Measurements from ENCODE around the gene DCDC2B.

DNA sequence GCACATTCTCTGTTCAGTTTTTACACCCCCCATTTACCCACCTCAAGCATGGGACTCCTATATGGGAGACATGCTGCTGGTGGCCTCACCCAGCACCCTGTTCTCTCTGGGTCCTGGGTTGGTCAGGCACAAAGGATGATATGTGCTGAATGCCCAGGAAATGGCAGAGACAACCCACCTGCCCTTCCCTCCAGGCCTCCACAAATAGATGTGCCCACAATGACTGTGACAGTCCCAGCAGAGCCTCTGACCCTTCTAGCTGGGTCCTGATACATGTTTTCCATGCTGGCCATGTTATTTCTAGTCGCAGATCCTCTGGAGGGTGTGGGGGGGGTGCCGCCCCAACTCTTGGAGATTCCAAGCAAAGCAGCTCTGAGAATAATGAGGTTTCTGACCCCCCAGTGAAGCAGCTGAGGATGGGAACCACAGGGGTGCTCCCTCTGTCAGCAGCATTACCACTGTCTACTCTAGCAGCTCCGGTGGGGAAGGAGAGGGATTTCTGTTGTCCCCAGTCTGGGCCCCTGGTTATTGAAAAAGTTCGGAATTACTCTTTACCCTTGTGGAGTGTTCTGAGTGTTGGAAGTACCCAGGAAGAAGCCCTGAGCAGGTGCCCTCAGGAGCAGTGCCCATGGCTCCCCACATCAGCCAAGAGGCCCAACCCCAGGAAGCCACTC lies 9.7 kb upstream of the DCDC2B start:
- TF ChIP-seq, protein P1, sequence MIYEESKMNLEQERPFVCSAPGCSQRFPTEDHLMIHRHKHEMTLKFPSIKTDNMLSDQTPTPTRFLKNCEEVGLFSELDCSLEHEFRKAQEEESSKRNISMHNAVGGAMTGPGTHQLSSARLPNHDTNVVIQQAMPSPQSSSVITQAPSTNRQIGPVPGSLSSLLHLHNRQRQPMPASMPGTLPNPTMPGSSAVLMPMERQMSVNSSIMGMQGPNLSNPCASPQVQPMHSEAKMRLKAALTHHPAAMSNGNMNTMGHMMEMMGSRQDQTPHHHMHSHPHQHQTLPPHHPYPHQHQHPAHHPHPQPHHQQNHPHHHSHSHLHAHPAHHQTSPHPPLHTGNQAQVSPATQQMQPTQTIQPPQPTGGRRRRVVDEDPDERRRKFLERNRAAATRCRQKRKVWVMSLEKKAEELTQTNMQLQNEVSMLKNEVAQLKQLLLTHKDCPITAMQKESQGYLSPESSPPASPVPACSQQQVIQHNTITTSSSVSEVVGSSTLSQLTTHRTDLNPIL (CRISPR knock-in tag; IDR thresholded peaks at IDR 0.05; ENCODE audit: low read depth) = no peak
- no peak for TF ChIP-seq BACH2 (CRISPR knock-in tag; IDR thresholded peaks at IDR 0.05; ENCODE audit: borderline replicate concordance)
- TF ChIP-seq, protein P2, sequence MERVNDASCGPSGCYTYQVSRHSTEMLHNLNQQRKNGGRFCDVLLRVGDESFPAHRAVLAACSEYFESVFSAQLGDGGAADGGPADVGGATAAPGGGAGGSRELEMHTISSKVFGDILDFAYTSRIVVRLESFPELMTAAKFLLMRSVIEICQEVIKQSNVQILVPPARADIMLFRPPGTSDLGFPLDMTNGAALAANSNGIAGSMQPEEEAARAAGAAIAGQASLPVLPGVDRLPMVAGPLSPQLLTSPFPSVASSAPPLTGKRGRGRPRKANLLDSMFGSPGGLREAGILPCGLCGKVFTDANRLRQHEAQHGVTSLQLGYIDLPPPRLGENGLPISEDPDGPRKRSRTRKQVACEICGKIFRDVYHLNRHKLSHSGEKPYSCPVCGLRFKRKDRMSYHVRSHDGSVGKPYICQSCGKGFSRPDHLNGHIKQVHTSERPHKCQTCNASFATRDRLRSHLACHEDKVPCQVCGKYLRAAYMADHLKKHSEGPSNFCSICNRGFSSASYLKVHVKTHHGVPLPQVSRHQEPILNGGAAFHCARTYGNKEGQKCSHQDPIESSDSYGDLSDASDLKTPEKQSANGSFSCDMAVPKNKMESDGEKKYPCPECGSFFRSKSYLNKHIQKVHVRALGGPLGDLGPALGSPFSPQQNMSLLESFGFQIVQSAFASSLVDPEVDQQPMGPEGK (CRISPR knock-in tag; IDR thresholded peaks at IDR 0.05; ENCODE audit: borderline replicate concordance) = no peak
